ENCODE data around the gene UFC1.
"Not testable (repeated sequence)": the region's sequence is repeated elsewhere in the genome, so short reads cannot be mapped to it uniquely, and the experiment has no call there.

UFC1 gene

DNA sequence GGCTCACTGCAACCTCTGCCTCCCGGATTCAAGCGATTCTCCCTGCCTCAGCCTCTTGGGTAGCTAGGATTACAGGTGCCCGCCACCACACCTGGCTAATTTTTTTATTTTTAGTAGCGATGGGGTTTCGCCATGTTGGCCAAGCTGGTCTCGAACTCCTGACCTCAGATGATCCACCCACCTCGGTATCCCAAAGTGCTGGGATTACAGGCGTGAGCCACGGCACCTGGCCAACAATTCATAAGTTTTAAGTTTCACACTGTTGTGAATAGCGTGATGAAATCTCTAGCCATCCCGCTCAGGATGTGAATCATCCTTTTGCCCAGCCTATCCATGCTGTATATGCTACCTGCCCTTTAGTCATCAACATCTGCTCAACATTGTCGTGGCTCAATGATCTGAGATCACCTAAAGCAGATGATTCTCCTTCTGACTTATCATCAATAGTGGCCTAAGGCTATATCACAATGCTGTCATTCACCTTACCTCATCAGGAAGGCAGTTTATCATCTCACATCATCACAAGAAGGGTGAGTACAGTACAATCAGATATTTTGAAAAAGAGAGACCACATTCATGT, 38.6 kb upstream of the UFC1 start:
- no peak overlapping the region for H3K4me3 ChIP-seq (ENCODE audit: control insufficient read depth, low read depth, low read length)
- DNase-seq (ENCODE audit: low read depth): peak; percentile 97
- TF ChIP-seq, protein P1, sequence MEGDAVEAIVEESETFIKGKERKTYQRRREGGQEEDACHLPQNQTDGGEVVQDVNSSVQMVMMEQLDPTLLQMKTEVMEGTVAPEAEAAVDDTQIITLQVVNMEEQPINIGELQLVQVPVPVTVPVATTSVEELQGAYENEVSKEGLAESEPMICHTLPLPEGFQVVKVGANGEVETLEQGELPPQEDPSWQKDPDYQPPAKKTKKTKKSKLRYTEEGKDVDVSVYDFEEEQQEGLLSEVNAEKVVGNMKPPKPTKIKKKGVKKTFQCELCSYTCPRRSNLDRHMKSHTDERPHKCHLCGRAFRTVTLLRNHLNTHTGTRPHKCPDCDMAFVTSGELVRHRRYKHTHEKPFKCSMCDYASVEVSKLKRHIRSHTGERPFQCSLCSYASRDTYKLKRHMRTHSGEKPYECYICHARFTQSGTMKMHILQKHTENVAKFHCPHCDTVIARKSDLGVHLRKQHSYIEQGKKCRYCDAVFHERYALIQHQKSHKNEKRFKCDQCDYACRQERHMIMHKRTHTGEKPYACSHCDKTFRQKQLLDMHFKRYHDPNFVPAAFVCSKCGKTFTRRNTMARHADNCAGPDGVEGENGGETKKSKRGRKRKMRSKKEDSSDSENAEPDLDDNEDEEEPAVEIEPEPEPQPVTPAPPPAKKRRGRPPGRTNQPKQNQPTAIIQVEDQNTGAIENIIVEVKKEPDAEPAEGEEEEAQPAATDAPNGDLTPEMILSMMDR (conservative IDR thresholded peaks at IDR 0.05; ENCODE audit: control insufficient read depth, insufficient read depth, low read depth, low read length): no peak

DNA sequence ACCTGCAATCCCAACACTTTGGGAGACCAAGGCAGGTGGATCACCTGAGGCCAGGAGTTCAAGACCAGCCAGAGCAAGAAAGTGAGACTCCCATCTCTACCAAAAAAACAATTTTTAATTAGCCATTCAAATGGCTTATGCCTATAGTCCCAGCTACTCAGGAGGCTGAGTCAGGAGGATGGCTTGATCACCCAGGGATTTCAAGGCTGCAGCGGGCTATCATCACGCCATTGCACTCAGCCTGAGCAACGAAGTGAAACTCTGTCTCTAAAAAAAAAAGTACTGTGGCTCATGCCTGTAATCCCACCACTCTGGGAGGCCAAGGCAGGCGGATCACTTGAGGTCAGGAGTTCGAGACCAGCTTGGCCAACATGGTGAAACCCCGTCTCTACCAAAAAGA, 37.8 kb upstream of the UFC1 start:
- not testable (repeated sequence) for H3K4me3 ChIP-seq (ENCODE audit: control insufficient read depth, low read depth, low read length); DNase-seq (ENCODE audit: low read depth)

DNA sequence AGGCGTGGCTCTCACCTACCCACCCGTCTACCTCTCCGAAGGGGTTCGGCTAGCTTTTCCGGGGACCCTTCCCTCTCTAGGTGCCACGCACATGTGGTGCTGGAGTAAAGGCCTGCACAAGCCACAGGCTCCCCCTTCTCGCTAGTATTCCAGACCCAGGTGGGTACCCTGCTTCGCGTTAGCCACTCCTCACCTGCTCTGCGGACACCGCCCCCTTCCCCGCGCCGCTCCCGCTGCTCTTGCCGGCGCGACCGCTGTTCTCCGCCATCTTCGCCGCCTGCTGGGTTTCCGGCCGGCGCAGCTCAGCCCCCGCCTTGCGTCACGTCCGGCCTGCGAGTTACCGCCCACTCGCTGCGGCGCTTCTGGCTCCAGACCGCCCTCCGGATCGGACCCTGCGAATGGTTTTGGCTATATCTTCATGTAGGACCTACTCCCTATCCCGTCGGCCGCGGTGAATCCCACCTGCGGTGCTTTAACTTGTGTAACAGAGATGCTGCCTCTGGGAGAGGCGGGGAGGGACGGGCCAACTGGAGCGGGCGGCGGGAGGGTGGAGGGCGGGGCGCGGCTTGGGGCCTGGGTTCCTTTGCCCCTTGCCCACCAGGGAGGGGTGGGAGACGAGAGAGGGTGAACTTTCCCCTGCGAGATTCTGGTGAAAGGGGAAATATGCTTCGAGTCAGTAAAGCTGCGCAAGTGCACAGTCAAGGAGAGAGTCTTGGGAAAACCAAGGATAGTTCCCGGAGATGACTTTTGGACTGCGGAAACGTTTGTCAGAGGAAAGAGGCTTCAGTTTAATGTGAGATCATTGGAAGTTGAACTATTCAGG, 35.8 kb upstream of the UFC1 start, which contains the start of the genes NIT1 and PFDN2:
Gene NIT1, plus strand, starts transcription at position 347 of the 823 bp plus-strand sequence. Its CDS starts 72 bp downstream, at position 419.
Gene PFDN2, minus strand, starts transcription at position 279 of the 823 bp plus-strand sequence. Its CDS starts 11 bp downstream, at position 268.
- peak; percentile 81 for DNase-seq (ENCODE audit: low read depth)
- TF ChIP-seq, protein P1 (conservative IDR thresholded peaks at IDR 0.05; ENCODE audit: control insufficient read depth, insufficient read depth, low read depth, low read length): no peak
- peak within 1 kb of the TSS; percentile 90 for H3K4me3 ChIP-seq (ENCODE audit: control insufficient read depth, low read depth, low read length)

DNA sequence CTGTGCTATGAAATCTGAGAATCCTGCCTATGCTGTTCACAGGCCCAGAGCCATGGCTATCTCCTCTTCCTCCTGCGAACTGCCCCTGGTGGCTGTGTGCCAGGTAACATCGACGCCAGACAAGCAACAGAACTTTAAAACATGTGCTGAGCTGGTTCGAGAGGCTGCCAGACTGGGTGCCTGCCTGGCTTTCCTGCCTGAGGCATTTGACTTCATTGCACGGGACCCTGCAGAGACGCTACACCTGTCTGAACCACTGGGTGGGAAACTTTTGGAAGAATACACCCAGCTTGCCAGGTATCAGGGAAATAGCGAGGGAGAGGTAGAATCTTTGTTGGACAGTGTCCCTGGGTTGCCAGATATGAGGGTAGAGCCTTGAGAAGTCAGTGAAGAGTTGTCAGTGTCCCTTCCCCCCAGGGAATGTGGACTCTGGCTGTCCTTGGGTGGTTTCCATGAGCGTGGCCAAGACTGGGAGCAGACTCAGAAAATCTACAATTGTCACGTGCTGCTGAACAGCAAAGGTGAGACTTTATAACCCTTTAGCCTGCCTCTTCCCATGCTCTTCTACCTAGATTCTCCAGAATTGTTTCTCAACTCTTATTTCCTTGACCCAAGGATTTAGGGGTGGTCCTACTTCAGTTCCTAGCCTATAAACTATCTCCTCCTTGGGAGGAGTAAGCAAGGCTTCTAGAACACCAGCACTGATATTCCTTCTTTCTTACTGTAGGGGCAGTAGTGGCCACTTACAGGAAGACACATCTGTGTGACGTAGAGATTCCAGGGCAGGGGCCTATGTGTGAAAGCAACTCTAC, 34.5 kb upstream of the UFC1 start:
- TF ChIP-seq, protein P1 (conservative IDR thresholded peaks at IDR 0.05; ENCODE audit: control insufficient read depth, insufficient read depth, low read depth, low read length): peak; percentile 52
- H3K4me3 ChIP-seq (ENCODE audit: control insufficient read depth, low read depth, low read length): peak overlapping the region; percentile 90
- DNase-seq (ENCODE audit: low read depth): peak; percentile 86

DNA sequence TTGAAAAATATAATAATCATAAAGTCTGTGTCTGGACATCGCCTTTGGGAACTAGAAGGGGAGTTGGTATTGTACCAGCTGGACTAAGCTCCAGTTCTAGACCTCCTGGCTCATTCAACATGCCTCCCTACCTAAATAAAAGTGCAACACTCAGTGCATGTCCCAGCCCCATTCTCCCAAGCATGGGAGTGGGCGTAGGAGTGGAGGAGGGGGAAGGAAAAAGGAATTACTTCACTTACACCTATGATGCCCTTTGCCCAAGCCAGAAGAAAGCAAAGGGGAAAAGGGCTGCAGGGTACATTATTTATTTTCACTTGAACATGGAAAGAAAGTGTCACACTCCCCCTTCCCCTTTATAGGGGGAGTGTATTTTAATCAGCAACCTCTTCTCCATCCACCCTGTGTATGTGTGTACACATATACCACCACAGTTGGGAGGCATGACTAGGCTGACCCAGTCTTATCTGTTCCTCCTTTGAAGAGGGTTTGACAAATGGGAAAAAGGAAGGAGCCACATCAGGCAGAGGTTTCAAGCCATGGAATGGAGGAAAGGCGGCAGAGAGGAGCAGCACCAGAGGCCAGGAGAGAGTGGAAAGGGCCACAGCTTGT, 32.6 kb upstream of the UFC1 start:
- TF ChIP-seq, protein P1 (conservative IDR thresholded peaks at IDR 0.05; ENCODE audit: control insufficient read depth, insufficient read depth, low read depth, low read length): no peak
- no peak for DNase-seq (ENCODE audit: low read depth)
- H3K4me3 ChIP-seq (ENCODE audit: control insufficient read depth, low read depth, low read length): no peak overlapping the region

DNA sequence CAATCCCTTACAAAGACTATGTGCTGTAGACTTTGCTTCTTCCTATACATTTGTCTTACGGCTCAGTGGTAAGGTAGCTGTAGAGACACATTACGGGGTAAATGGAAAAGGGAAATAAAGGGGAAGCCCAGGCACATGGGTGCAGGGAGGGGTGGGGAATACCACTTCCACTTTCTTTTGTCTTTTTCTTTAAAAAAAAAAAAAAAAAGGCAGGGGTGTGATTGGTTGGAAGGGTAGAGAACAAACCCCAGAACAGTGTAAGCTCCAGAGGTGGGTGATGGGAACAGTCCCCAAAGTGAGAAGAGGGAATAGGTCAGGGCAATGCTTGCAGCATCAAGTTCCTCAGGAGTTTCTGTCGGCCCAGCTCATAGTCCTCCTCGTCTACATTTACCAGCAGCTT, 31.9 kb upstream of the UFC1 start:
- no peak overlapping the region for H3K4me3 ChIP-seq (ENCODE audit: control insufficient read depth, low read depth, low read length)
- no peak for DNase-seq (ENCODE audit: low read depth)
- TF ChIP-seq, protein P1 (conservative IDR thresholded peaks at IDR 0.05; ENCODE audit: control insufficient read depth, insufficient read depth, low read depth, low read length): no peak

All from fibroblast of mammary gland (primary cell).